OCI-LY7 (cell line): Measurements from ENCODE around the gene CSKMT.
"Not testable (repeated sequence)": the region's sequence is repeated elsewhere in the genome, so short reads cannot be mapped to it uniquely, and the experiment has no call there.

Experiments
- CTCF ChIP-seq: fragments of 200-600 bp; sonication (generic); conservative IDR thresholded peaks from 2 replicates; pipeline ENCODE4 v1.5.1; 2014; ENCODE audit warnings: mild to moderate bottlenecking, antibody characterized with exemption, low read length, moderate library complexity, mixed read lengths
- EZH2phosphoT487 ChIP-seq: fragments of 200-600 bp; sonication (generic); IDR thresholded peaks from 2 replicates; pipeline ENCODE4 v1.6.1; 2018; ENCODE audit warnings: low read depth, borderline replicate concordance, mild to moderate bottlenecking, mixed run types, antibody characterized with exemption, low read length, moderate library complexity, mixed read lengths

GRCh38 chr11:62693624-62694023 lies 28.5 kb downstream of the CSKMT start:
- TF ChIP-seq CTCF, EZH2phosphoT487: not testable (repeated sequence)
